MCF 10A (cell line): ENCODE measurements around the gene SLC22A17. TPM values are rescaled to one million over a fixed set of nuclear protein-coding genes. Genes with fewer than 3 reads are reported as not detected.

ENCODE experiments used
- BruUV-seq: library from RNA; stranded (reverse); fragments of 400-500 nt; replicated peaks from 2 replicates; lab custom pipeline; 2021; lab: Mats Ljungman, UMichigan
- CTCF ChIA-PET: fragments of 300-600 bp; sonication (Branson Sonifier 250); formaldehyde crosslinking; extraction: SDS; loops from one replicate; lab custom pipeline; 2021; ENCODE audit warnings: antibody characterized with exemption, inconsistent platforms; lab: Yijun Ruan, JAX
- POLR2A ChIA-PET: fragments of 300-600, 350-650 bp; sonication (Branson Sonifier 250); formaldehyde crosslinking; extraction: SDS; loops from one replicate; lab custom pipeline; 2020; ENCODE audit warnings: antibody characterized with exemption, inconsistent platforms; lab: Yijun Ruan, JAX
- DNase-seq: peaks from one replicate; pipeline ENCODE4 v3.0.0-alpha.2; 2018; ENCODE audit not compliant: unreplicated experiment
- H3K27ac Mint-ChIP-seq: one replicate; pipeline ENCODE4 v1.8.0; 2022; ENCODE audit warnings: mild to moderate bottlenecking, low read depth, mixed read lengths; ENCODE audit not compliant: unreplicated experiment
- H3K27me3 Mint-ChIP-seq: one replicate; pipeline ENCODE4 v1.8.0; 2022; ENCODE audit warnings: mixed read lengths; ENCODE audit not compliant: insufficient read depth, unreplicated experiment
- H3K36me3 Mint-ChIP-seq: one replicate; pipeline ENCODE4 v1.8.0; 2022; ENCODE audit warnings: mild to moderate bottlenecking, moderate library complexity, mixed read lengths; ENCODE audit not compliant: insufficient read depth, unreplicated experiment
- H3K4me1 Mint-ChIP-seq: one replicate; pipeline ENCODE4 v1.8.0; 2022; ENCODE audit warnings: mixed read lengths; ENCODE audit not compliant: insufficient read depth, unreplicated experiment
- H3K4me3 Mint-ChIP-seq: one replicate; pipeline ENCODE4 v1.8.0; 2022; ENCODE audit warnings: mild to moderate bottlenecking, moderate library complexity, mixed read lengths; ENCODE audit not compliant: unreplicated experiment
- H3K9me3 Mint-ChIP-seq: one replicate; pipeline ENCODE4 v1.8.0; 2022; ENCODE audit warnings: mixed read lengths; ENCODE audit not compliant: unreplicated experiment
- intact Hi-C: fragments of 100-400 bp; cut with micrococcal nuclease; formaldehyde crosslinking; loops from 2 replicates; pipeline ENCODE4 v1.14.1; 2022
- total RNA-seq: library from RNA; stranded (reverse); gene quantifications from 2 replicates; pipeline ENCODE4 v1.2.3, GENCODE V29; 2022
- TF ChIP-seq, protein P1 (sequence below): fragments of 200-600 bp; IDR thresholded peaks from one replicate; pipeline ENCODE4 v1.8.0; 2022; ENCODE audit warnings: antibody characterized with exemption, mild to moderate bottlenecking; ENCODE audit not compliant: unreplicated experiment

The SLC22A17 gene
- total RNA-seq, 1 experiment from 2014 or later = not detected

DNA sequence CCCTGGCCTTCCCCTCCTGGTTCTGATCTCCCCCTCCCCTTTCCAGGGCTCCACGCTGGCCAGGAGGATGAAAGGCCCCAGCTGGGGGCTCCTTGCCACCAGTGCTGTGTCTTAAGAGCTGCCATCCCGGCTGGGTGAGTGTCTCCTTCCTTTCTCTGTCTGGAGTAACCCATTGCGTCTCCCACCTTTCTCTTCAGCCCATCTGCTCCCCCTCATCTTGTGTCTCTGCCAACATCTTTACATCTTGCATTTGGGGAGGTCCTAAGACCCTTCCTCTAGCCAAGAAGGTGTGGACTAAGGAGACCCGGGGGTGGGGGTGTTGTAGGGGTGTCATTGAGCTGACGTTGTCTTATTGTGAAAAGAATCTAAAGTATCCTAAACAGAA is 45.5 kb downstream of the SLC22A17 start:
- peaks cover 26% of the 10 kb centered on the region for H3K4me1 Mint-ChIP-seq

DNA sequence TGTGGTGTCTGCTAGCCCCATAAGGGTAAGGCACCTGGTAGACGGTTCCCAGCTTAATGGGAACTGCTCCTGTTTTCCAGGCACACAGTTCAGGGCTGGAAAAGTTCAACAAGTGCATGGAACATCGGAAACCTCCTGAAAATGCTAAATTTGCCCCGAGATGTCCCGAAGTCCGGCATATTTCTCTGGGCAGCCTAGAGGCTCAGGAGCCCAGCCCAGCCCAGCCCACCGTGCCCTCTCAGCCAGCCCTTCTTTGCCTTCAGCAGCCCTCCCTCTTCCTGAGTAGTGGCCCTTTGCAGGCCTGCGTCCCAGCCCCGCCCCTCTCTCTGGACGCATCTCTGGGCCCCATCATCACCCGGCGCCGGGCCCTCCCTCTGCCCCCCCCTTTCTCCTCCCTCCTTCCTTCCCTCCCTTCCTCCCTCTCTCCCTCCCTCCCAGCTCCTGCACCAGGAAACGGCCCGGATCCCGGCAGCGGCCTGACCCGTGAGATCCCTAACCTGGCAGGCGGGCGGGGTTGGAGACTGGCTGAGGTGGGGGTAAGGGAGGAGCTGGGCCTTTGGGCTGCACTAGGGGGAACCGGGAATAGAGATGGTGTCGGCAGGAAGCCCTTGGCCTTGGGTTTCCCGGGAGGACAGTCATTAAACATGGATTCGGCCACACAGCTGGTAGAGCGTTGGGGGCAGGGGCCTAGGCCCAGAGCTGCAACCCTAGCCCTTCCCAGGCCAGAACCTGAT is 46.1 kb downstream of the SLC22A17 start, which contains the start of gene BCL2L2:
Gene BCL2L2 (plus strand): TSS at position 422 of the 734 bp plus-strand sequence. CDS start 935 bp downstream, outside the sequence.
- peak; percentile 92 for DNase-seq
- H3K36me3 Mint-ChIP-seq = peaks cover 36% of the 10 kb centered on the region
- no peaks in the 10 kb centered on the region for H3K9me3 Mint-ChIP-seq
- intact Hi-C loops = loop anchor here (2.0 kb wide), 1 partner anchor 14 kb away; the partner anchor contains the start of gene PABPN1
- ChIA-PET POLR2A (interaction anchor here (0.6 to 14.7 kb wide), 22 partner anchors 13 to 1747 kb away, joined by 3 to 339 read pairs (median 4); partner anchors contain the start of genes ACIN1, C14orf119, DHRS4 and HOMEZ), CTCF (interaction anchor here (0.6 to 3.9 kb wide), 13 partner anchors 8 to 647 kb away, joined by 3 to 30 read pairs (median 3); partner anchors contain the start of genes DHRS4 and PABPN1)
- TF ChIP-seq, protein P1, sequence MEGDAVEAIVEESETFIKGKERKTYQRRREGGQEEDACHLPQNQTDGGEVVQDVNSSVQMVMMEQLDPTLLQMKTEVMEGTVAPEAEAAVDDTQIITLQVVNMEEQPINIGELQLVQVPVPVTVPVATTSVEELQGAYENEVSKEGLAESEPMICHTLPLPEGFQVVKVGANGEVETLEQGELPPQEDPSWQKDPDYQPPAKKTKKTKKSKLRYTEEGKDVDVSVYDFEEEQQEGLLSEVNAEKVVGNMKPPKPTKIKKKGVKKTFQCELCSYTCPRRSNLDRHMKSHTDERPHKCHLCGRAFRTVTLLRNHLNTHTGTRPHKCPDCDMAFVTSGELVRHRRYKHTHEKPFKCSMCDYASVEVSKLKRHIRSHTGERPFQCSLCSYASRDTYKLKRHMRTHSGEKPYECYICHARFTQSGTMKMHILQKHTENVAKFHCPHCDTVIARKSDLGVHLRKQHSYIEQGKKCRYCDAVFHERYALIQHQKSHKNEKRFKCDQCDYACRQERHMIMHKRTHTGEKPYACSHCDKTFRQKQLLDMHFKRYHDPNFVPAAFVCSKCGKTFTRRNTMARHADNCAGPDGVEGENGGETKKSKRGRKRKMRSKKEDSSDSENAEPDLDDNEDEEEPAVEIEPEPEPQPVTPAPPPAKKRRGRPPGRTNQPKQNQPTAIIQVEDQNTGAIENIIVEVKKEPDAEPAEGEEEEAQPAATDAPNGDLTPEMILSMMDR = no peak
- no TSS peak for BruUV-seq
- no peaks in the 10 kb centered on the region for H3K27me3 Mint-ChIP-seq
- H3K4me1 Mint-ChIP-seq = peaks cover 26% of the 10 kb centered on the region
- peak within 1 kb of the TSS; percentile 88 for H3K27ac Mint-ChIP-seq
- peak within 1 kb of the TSS; percentile 98 for H3K4me3 Mint-ChIP-seq

More for the DNA sequence above, 45.5 kb downstream of the SLC22A17 start:
- BruUV-seq = no TSS peak
- Mint-ChIP-seq H3K9me3 (no peaks in the 10 kb centered on the region), H3K27me3 (no peaks in the 10 kb centered on the region), H3K36me3 (peaks cover 40% of the 10 kb centered on the region), H3K27ac (peak overlapping the region; percentile 88), H3K4me3 (peak overlapping the region; percentile 98)
- CTCF ChIA-PET = interaction anchor here (0.6 to 3.9 kb wide), 9 partner anchors 9 to 646 kb away, joined by 3 to 30 read pairs (median 3); partner anchors contain the start of genes DHRS4 and PABPN1
- no peak for DNase-seq
- TF ChIP-seq, protein P1 = no peak
- intact Hi-C loops = loop anchor here (2.0 kb wide), 1 partner anchor 14 kb away; the partner anchor contains the start of gene PABPN1
- POLR2A ChIA-PET = interaction anchor here (0.6 to 14.7 kb wide), 15 partner anchors 12 to 840 kb away, joined by 3 to 339 read pairs (median 4); partner anchors contain the start of genes ACIN1, C14orf119, HOMEZ and PABPN1

DNA sequence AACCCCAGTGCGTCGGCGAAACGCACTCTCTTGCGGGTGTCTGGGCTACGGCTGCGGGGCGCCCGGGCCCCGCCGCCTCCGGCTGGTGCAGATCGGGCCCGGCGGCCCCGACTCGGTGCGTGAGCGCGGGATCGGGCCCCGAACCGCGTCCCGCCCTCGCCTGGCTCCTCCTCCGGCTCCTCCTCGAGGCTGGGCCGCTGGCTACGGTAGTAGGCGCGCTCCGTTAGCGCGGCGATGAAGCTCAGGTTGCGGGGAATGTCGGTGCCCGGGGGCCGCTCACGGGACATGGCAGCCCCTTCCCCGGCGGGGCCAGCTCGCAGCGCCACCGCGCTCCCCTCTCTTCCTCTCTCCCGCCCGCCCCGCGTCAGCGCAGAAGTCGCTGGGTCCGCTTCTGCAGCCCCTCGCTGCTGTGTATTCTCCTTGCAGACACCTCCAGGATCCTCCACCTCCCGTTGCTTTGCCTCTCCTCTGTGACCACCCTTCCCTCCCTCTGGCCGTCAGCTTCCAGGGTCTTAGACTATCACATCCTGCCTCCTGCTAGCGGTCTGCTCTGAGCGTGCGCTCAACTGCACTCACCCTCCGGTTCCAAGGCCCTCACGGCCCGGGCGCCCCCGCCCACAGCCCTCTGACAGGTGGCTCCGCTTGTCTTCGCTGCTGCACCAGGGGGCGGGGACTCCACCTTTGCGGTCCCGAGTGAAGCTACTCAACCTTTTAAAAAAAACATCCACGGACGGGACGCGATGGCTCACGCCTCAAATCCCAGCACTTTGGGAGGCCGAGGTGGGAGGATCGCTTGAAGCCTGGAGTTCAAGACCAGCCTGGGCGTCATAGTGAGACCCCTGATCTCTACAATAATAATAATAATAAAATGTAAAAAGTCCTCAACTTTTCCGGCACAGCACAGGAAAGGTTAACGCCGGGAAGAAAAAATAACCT is 50.1 kb downstream of the SLC22A17 start, which contains the start of gene PPP1R3E:
Gene PPP1R3E (minus strand): TSS at position 570 of the 936 bp plus-strand sequence. CDS start 283 bp downstream, at position 287.
- no peaks in the 10 kb centered on the region for H3K9me3 Mint-ChIP-seq
- H3K36me3 Mint-ChIP-seq = peaks cover 11% of the 10 kb centered on the region
- no peaks in the 10 kb centered on the region for H3K27me3 Mint-ChIP-seq
- peak within 1 kb of the TSS; percentile 97 for H3K27ac Mint-ChIP-seq
- intact Hi-C loops = no loop called here
- peaks cover 29% of the 10 kb centered on the region for H3K4me1 Mint-ChIP-seq
- no TSS peak for BruUV-seq
- CTCF ChIA-PET = interaction anchor here (0.6 to 6.4 kb wide), 16 partner anchors 8 to 1968 kb away, joined by 3 to 49 read pairs (median 5); partner anchors contain the start of gene PABPN1
- DNase-seq = peak; percentile 64
- TF ChIP-seq, protein P1 = no peak
- peak within 1 kb of the TSS; percentile 95 for H3K4me3 Mint-ChIP-seq
- POLR2A ChIA-PET = interaction anchor here (0.5 to 14.7 kb wide), 21 partner anchors 9 to 843 kb away, joined by 3 to 339 read pairs (median 4); partner anchors contain the start of genes ACIN1, C14orf119, EMC9 and HOMEZ
